Fibroblast of the aortic adventitia (primary cell): ENCODE data around the gene RTL1. TPM values are rescaled to one million over a fixed set of nuclear protein-coding genes. Genes with fewer than 3 reads are reported as not detected.

Experiments
- DNase-seq: peaks from one replicate; pipeline ENCODE4 v3.0.0-alpha.2; 2010; ENCODE audit warnings: low read depth
- H3K4me3 ChIP-seq: 2 replicates; pipeline ENCODE4 v1.5.1; 2011; ENCODE audit warnings: low read depth, mild to moderate bottlenecking, control low read depth, low read length, moderate library complexity
- CTCF ChIP-seq: IDR thresholded peaks from 2 replicates; pipeline ENCODE4 v1.5.1; 2011; ENCODE audit warnings: mild to moderate bottlenecking, low read length, control low read depth, inconsistent platforms; ENCODE audit not compliant: insufficient read depth
- total RNA-seq: library from RNA; depleted of rRNA; stranded (reverse); fragments of >200 nt; gene quantifications from 2 replicates; pipeline ENCODE4 v1.2.3, GENCODE V29; 2012; ENCODE audit warnings: low replicate concordance

Gene RTL1
- total RNA-seq, 1 donor: not detected

DNA sequence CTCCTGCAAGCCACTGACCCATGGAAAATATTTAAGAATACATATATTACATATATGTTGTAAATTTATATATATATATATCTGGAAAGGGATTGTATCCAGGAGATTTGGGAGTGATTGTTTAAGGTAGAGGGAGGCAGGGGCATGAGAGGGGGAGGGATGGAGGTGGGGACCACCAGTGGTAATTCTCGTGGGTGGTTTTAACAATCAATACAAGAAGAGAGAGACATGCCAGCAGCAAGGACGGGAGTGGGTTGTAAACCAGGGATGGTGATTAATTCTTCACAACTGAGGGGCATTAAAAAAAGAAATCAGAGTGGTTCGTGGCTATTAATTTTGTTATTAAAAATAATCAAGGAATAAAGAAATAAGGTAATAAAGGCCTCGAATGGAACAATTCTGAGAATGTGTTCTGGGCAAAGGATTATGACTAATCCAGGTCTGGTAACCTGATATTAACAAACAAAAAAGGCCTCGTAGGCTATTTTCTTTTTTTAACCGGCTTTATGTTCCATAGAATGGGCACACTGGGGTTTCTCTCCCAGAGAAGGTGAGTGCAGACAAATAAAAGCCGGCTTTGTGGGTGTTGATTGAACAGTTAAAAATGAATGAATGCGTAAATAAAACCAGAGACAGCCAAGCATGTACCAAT is 8.3 kb upstream of the RTL1 start:
- DNase-seq: no peak
- no peak overlapping the region for H3K4me3 ChIP-seq
- TF ChIP-seq CTCF: no peak

DNA sequence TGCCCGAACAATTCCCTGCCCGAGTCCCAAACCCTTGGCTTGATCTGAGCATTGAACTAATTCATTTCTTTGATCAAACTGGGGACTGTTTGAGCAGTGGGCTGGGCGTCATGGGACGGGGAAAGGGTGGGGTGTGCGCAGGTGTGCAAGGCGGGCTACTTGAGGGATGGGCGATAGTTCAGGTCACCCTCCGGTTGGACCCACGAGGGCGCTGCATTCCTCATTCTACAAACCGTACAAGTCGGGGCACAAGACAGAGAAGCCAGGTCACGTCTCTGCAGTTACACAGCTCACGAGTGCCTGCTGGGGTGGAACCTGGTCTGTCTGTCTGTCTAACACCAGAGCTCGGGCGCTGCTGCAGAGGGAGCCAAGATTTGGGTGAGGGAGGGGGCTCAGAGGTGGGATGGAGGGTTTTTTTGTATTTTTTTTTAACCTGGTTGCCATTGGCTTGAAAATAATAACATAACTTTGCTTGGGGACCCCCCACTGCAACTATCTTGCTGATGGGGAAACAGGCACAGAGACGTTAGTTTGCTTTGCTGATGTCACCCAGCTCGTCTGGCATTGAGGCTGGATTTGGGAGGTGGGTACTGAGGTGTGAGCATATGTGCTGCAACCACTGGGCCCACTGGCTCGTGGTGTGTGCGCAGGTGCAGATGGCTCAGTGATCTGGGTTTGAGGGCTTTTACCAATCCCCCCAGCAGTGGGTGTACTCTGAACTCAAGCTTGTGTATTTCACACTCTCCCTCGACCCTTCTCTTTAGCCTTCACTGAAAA is 7.6 kb upstream of the RTL1 start:
- no peak overlapping the region for H3K4me3 ChIP-seq
- DNase-seq: no peak
- TF ChIP-seq CTCF: no peak

GRCh38 chr14:100909439-100909838 is 5.9 kb upstream of the RTL1 start:
- DNase-seq: no peak
- TF ChIP-seq CTCF: no peak
- H3K4me3 ChIP-seq: no peak overlapping the region

DNA sequence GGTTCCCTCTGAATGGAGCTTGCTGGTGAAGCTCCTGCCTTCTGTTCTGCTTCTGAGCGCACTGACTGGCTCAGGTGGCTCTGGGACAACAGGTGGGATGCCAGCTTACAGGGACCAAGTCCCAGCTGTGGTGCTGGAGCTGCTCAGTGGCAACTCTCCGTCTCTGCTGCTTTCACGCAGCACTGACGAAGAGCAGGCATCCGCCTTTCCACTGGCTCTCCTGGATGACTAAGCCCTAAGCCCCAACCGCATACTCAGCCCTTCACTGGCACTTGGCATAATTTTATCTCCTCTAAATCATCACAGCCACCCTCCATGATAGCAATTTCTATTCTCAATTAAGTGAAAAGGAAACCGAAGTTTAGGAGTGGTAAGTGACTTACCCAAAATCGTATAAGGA is 3.7 kb upstream of the RTL1 start:
- no peak for TF ChIP-seq CTCF
- DNase-seq: no peak
- no peak overlapping the region for H3K4me3 ChIP-seq

DNA sequence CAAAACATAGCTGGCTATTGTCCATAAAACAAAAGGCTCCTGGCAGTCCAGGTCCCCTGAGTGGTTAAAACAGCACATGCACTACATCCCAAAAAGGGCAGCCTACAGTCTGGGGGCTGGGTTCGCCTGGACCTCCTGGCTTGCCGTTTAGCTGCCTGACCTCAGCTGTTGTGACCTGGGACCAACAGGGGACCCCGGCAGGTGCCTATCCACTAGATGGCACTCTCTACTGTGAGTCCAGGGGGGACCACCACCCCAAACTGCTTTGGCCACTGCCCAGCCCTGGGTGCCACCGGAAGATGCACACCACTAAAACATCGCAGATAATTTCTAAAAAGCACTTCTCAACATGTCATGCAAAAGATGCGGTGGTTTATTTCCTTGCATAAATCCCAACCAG is 2.9 kb upstream of the RTL1 start:
- DNase-seq: no peak
- no peak for TF ChIP-seq CTCF
- H3K4me3 ChIP-seq: no peak overlapping the region

DNA sequence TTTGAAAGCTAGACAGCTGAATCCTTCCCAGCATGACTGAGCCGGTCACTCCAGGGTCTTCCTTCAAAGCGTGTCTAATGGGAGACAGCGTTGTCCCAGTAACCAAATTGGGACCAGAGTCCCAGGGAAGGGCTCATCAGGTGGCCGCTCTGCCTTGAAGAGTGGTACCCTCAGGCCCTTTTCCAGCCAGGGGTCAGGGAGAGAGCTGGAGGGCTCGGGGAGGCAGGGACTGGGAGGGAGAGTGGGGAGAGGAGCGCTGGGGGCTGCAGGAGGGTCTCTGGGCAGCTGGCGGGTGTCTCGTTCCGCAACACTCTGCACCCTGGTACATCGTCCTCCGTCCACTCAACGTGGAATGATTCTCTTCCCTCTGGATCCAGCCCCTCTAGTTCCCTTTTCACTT is 1.6 kb upstream of the RTL1 start:
- no peak for TF ChIP-seq CTCF
- no peak overlapping the region for H3K4me3 ChIP-seq

More for the DNA sequence above, 1.6 kb upstream of the RTL1 start:
- DNase-seq: no peak
